ENCODE data around the gene RGS8.

RGS8 gene

GRCh38 chr1:182642461-182642860 is 41.9 kb downstream of the RGS8 start:
- Mint-ChIP-seq H3K36me3 (ENCODE audit: low read depth) (no peaks in the 10 kb centered on the region), H3K4me1 (peaks cover 8% of the 10 kb centered on the region), H3K27ac (no peak overlapping the region)

GRCh38 chr1:182641561-182641960 is 42.8 kb downstream of the RGS8 start:
- H3K9me3 Mint-ChIP-seq: no peaks in the 10 kb centered on the region
- H3K27ac Mint-ChIP-seq: no peak overlapping the region
- H3K4me1 Mint-ChIP-seq: peaks cover 8% of the 10 kb centered on the region
- no peak for TF ChIP-seq CTCF (IDR thresholded peaks at IDR 0.05; ENCODE audit: unreplicated experiment in 3 of 3)
- no peak overlapping the region for H3K4me3 Mint-ChIP-seq
- no peaks in the 10 kb centered on the region for H3K36me3 Mint-ChIP-seq (ENCODE audit: low read depth)
- peaks cover 3% of the 10 kb centered on the region for H3K27me3 Mint-ChIP-seq (ENCODE audit: low read depth)

More at GRCh38 chr1:182642461-182642860, 41.9 kb downstream of the RGS8 start:
- H3K9me3 Mint-ChIP-seq: no peaks in the 10 kb centered on the region
- H3K4me3 Mint-ChIP-seq: no peak overlapping the region
- TF ChIP-seq CTCF (IDR thresholded peaks at IDR 0.05; ENCODE audit: unreplicated experiment in 3 of 3): no peak
- H3K27me3 Mint-ChIP-seq (ENCODE audit: low read depth): peaks cover 3% of the 10 kb centered on the region

- no peak overlapping the region for H3K4me3 Mint-ChIP-seq
- H3K27ac Mint-ChIP-seq: no peak overlapping the region
- H3K4me1 Mint-ChIP-seq: peaks cover 8% of the 10 kb centered on the region
- no peak for TF ChIP-seq CTCF (IDR thresholded peaks at IDR 0.05; ENCODE audit: unreplicated experiment in 3 of 3)
- peaks cover 5% of the 10 kb centered on the region for H3K27me3 Mint-ChIP-seq (ENCODE audit: low read depth)
- no peaks in the 10 kb centered on the region for H3K9me3 Mint-ChIP-seq
- no peaks in the 10 kb centered on the region for H3K36me3 Mint-ChIP-seq (ENCODE audit: low read depth)
Measured at GRCh38 chr1:182639330-182639729, 45.1 kb downstream of the RGS8 start.

- no peak overlapping the region for H3K27ac Mint-ChIP-seq
- TF ChIP-seq CTCF (IDR thresholded peaks at IDR 0.05; ENCODE audit: unreplicated experiment in 3 of 3): no peak
- H3K4me1 Mint-ChIP-seq: peaks cover 16% of the 10 kb centered on the region
- H3K4me3 Mint-ChIP-seq: no peak overlapping the region
- H3K36me3 Mint-ChIP-seq (ENCODE audit: low read depth): no peaks in the 10 kb centered on the region
- peaks cover 5% of the 10 kb centered on the region for H3K27me3 Mint-ChIP-seq (ENCODE audit: low read depth)
- no peaks in the 10 kb centered on the region for H3K9me3 Mint-ChIP-seq
Measured at GRCh38 chr1:182637769-182638168, 46.6 kb downstream of the RGS8 start.

- H3K27ac Mint-ChIP-seq: no peak overlapping the region
- no peak overlapping the region for H3K4me3 Mint-ChIP-seq
- TF ChIP-seq CTCF (IDR thresholded peaks at IDR 0.05; ENCODE audit: unreplicated experiment in 3 of 3): no peak
- no peaks in the 10 kb centered on the region for H3K9me3 Mint-ChIP-seq
- peaks cover 9% of the 10 kb centered on the region for H3K27me3 Mint-ChIP-seq (ENCODE audit: low read depth)
- no peaks in the 10 kb centered on the region for H3K36me3 Mint-ChIP-seq (ENCODE audit: low read depth)
- peaks cover 19% of the 10 kb centered on the region for H3K4me1 Mint-ChIP-seq
Measured at GRCh38 chr1:182635871-182636270, 48.5 kb downstream of the RGS8 start.
